ENCODE measurements around the gene RANGRF.
A peak's percentile ranks its signal among the peaks of the same experiment; 100 is the strongest.

Gene RANGRF

GRCh38 chr17:8312726-8313600 lies 24.5 kb downstream of the RANGRF start:
- peak; percentile 30; the same call in 2 of the 3 replicates for ATAC-seq
- TF ChIP-seq CSRNP3 (CRISPR knock-in tag; IDR thresholded peaks at IDR 0.05) (no peak), PPARA (CRISPR knock-in tag; IDR thresholded peaks at IDR 0.05; ENCODE audit: borderline replicate concordance) (no peak), CREB5 (CRISPR knock-in tag; IDR thresholded peaks at IDR 0.05; ENCODE audit: low read depth) (no peak), TCF4 (CRISPR knock-in tag; IDR thresholded peaks at IDR 0.05; ENCODE audit: borderline replicate concordance) (no peak), PATZ1 (CRISPR knock-in tag; IDR thresholded peaks at IDR 0.05; ENCODE audit: borderline replicate concordance) (no peak), OSR1 (CRISPR knock-in tag; IDR thresholded peaks at IDR 0.05) (no peak), TSHZ2 (CRISPR knock-in tag; IDR thresholded peaks at IDR 0.05) (no peak), ZNF8 (CRISPR knock-in tag; IDR thresholded peaks at IDR 0.05) (no peak), ZFP30 (CRISPR knock-in tag; IDR thresholded peaks at IDR 0.05) (no peak), ZNF70 (CRISPR knock-in tag; IDR thresholded peaks at IDR 0.05) (no peak), TOX (CRISPR knock-in tag; IDR thresholded peaks at IDR 0.05; ENCODE audit: borderline replicate concordance) (no peak), SNAI2 (CRISPR knock-in tag; IDR thresholded peaks at IDR 0.05) (no peak), ARNTL (CRISPR knock-in tag; IDR thresholded peaks at IDR 0.05; ENCODE audit: borderline replicate concordance, low read depth) (no peak), ISL1 (CRISPR knock-in tag; IDR thresholded peaks at IDR 0.05) (no peak), ZNF565 (CRISPR knock-in tag; conservative IDR thresholded peaks at IDR 0.05; ENCODE audit: low read depth) (no peak), RARB (CRISPR knock-in tag; IDR thresholded peaks at IDR 0.05) (no peak), POU6F1 (CRISPR knock-in tag; IDR thresholded peaks at IDR 0.05; ENCODE audit: borderline replicate concordance, low read depth) (no peak), ZFP3 (CRISPR knock-in tag; IDR thresholded peaks at IDR 0.05) (no peak), BACH2 (CRISPR knock-in tag; IDR thresholded peaks at IDR 0.05; ENCODE audit: borderline replicate concordance) (no peak), CSDC2 (CRISPR knock-in tag; IDR thresholded peaks at IDR 0.05) (no peak)

- ATAC-seq, result peak; percentile 51
- TF ChIP-seq PATZ1 (CRISPR knock-in tag; IDR thresholded peaks at IDR 0.05; ENCODE audit: borderline replicate concordance), result no peak
- no peak for TF ChIP-seq ZFP30 (CRISPR knock-in tag; IDR thresholded peaks at IDR 0.05)
- TF ChIP-seq TSHZ2 (CRISPR knock-in tag; IDR thresholded peaks at IDR 0.05), result no peak
- TF ChIP-seq ZNF8 (CRISPR knock-in tag; IDR thresholded peaks at IDR 0.05), result no peak
- no peak for TF ChIP-seq ZNF70 (CRISPR knock-in tag; IDR thresholded peaks at IDR 0.05)
- TF ChIP-seq ZFP3 (CRISPR knock-in tag; IDR thresholded peaks at IDR 0.05), result no peak
- TF ChIP-seq PPARA (CRISPR knock-in tag; IDR thresholded peaks at IDR 0.05; ENCODE audit: borderline replicate concordance), result no peak
- no peak for TF ChIP-seq SNAI2 (CRISPR knock-in tag; IDR thresholded peaks at IDR 0.05)
- TF ChIP-seq ISL1 (CRISPR knock-in tag; IDR thresholded peaks at IDR 0.05), result no peak
- TF ChIP-seq ZNF565 (CRISPR knock-in tag; conservative IDR thresholded peaks at IDR 0.05; ENCODE audit: low read depth), result no peak
- no peak for TF ChIP-seq ARNTL (CRISPR knock-in tag; IDR thresholded peaks at IDR 0.05; ENCODE audit: borderline replicate concordance, low read depth)
- TF ChIP-seq CSDC2 (CRISPR knock-in tag; IDR thresholded peaks at IDR 0.05), result no peak
- no peak for TF ChIP-seq TCF4 (CRISPR knock-in tag; IDR thresholded peaks at IDR 0.05; ENCODE audit: borderline replicate concordance)
- TF ChIP-seq RARB (CRISPR knock-in tag; IDR thresholded peaks at IDR 0.05), result no peak
- TF ChIP-seq OSR1 (CRISPR knock-in tag; IDR thresholded peaks at IDR 0.05), result no peak
Observed at GRCh38 chr17:8314797-8315763, 26.6 kb downstream of the RANGRF start.
